Measurements from ENCODE around the gene AOX1.
"Not testable (repeated sequence)": the region's sequence is repeated elsewhere in the genome, so short reads cannot be mapped to it uniquely, and the experiment has no call there.

The AOX1 gene

DNA sequence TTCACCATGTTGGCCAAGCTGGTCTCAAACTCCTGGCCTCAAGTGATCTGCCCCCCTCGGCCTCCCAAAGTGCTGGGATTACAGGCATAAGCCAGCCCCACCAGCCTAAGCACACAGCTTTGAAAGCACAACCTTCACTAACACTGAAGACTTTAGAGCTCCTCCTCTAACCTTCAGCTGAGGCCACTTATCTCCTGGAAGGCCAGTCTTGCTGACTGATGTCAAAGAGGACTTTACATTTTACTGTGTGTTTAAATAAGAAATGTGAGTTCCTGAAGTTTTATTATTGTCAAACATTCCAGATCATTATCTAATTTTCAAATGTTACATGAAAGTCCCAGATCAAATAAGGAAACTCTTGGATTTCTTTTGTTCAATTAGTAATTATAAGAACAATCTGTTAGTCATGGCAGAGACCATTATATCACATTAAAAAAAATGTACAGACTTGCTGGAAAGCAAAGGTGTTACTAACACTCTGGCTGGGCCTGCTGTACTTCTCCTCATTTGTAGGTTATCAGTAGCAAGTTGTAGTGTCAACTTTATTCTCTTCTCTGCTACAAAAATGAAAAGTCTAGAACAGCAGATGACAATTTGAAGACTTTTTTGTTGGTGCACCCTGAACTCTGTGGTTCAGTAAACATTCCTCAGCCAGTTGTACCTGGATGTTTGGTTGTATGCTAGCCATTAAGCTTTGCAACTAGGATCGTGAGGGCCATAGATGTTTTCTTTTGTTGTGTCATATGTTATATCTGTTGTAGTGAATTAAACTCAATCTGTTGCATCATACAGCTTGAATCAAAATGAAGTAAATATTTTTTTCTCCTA lies 80.0 kb downstream of the AOX1 start:
- no peak for DNase-seq

DNA sequence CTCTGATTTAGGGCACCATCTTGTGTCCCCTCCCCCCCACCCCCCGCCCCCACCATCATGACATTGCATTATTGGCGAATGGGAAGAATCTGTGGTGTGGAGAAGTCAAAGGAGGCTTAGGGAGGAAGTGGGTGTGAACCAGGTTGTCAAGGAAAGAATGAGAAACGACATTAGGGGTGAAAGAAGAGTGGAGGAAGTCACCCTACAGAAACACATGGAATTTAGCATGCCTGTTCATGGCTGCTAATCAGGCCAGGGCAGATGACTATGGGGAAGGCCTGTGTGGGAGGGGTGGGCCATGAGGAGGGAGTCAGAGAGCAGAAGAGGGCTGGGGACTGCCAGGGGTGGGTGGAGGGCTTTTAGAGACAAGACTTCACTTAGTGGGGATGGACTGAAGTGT lies 81.6 kb downstream of the AOX1 start:
- DNase-seq = no peak

GRCh38 chr2:200668478-200668877 lies 82.7 kb downstream of the AOX1 start:
- no peak for DNase-seq

- no peak for DNase-seq
Measured at GRCh38 chr2:200669308-200669707, 83.5 kb downstream of the AOX1 start.

DNA sequence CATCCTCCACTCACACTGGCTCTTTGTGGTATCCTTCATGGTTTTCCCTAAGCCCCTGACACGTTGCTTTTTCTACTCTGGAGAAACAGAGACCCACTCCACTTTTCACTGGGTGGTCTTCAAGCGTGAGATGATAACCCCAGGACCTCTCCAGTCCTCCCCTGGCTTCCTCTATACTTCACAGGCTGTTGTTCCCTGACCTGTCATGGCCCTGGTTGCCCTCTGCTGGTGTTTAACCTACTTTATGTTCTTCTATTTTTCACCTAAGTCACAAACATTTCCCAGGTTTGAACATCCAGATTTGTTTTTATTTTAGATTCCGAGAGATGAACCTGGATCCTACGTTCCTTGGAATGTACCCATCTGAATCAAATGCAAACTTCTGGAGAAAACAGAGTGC lies 84.5 kb downstream of the AOX1 start:
- no peak for DNase-seq

GRCh38 chr2:200670751-200671150 lies 84.9 kb downstream of the AOX1 start:
- DNase-seq = no peak

DNA sequence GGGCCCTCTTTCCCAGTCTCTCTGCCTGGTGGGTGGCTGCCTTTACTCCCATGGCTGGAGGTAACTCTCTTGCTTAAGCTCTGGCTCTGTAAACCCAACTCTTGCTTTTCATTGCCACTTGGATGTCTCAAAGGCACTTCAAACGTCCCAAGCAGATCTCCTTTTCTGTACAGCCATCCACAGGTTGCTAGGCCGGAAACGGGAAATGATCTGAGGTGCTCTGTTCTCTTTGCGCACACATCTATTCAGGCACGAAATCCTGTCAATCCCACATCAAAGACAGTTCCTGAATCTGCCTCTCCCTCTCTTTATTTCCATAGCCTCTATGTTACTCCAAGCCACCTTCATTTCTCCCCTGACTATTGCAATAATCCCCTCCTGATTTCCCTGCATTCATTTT lies 87.4 kb downstream of the AOX1 start:
- DNase-seq = no peak

GRCh38 chr2:200674837-200675236 lies 89.0 kb downstream of the AOX1 start:
- no peak for DNase-seq

GRCh38 chr2:200677171-200677570 lies 91.4 kb downstream of the AOX1 start:
- DNase-seq = no peak

GRCh38 chr2:200677721-200678532 lies 92.1 kb downstream of the AOX1 start:
- no peak for DNase-seq

- DNase-seq = no peak
Measured at GRCh38 chr2:200679127-200679526, 93.3 kb downstream of the AOX1 start.

- no peak for DNase-seq
Measured at GRCh38 chr2:200679535-200679934, 93.7 kb downstream of the AOX1 start.

DNA sequence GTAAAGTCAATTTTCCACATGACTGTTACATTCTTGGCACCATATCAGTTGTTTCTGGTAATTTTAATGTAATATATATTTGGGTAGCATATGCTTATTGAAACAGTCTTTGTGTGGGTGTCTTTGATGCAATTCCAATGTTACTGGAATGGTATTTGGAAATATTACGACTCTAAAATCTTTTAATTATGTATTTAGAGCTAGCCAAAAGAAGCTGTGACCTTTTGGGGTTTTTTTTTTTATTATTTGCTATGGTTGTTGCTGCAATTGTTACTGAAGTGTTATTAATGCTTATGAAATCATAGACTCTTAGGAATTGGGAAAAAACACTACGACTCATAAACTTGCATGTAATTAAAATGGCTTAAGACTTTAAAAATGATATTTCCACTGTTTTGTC lies 95.9 kb downstream of the AOX1 start:
- DNase-seq = no peak

- DNase-seq = not testable (repeated sequence)
Measured at GRCh38 chr2:200682407-200682806, 96.6 kb downstream of the AOX1 start.

GRCh38 chr2:200687922-200688920 lies 102.4 kb downstream of the AOX1 start:
- no peak for DNase-seq

DNA sequence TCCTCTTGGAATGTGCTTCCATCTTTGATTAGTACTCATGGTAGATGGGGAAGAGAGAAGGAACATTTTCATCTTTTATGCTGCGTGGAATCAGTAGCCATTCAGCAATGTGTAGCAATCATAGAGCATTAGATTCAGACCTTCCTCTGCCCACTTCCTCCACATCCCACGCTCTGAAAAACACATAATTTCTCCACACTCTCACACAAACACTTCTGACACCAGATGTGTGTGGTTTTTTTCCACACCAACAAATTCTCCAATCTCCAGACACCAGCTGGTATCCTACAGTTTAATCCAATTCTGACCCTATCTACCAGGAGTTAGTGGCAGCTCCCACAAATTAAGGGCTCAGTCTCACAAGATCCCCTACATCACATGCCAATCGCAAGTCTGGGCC lies 103.3 kb downstream of the AOX1 start:
- no peak for DNase-seq

- no peak for DNase-seq
Measured at GRCh38 chr2:200693836-200694470, 108.1 kb downstream of the AOX1 start.

GRCh38 chr2:200695191-200695590 lies 109.4 kb downstream of the AOX1 start:
- peak in 12 of 56 donors; percentile 4 to 37 (median 10) for DNase-seq

DNA sequence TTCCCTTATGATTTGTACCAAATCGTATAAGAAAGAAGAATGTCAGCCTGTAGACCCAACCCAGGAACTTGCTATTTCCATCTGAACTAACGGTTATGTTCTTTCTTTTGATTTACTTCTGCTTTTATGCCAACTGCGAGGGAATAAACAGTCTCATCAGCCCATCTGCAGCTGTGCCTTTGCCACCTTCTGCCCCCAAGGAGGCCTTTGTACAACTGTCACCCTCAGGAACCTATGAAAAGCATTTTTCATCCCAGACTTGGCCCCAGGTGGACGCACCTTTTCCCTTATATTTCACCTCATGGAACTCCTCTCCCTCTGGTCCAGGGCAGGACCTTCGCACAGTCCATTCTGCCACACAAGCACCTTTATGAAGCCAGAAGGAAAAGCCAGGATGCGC lies 109.8 kb downstream of the AOX1 start:
- DNase-seq = no peak

DNA sequence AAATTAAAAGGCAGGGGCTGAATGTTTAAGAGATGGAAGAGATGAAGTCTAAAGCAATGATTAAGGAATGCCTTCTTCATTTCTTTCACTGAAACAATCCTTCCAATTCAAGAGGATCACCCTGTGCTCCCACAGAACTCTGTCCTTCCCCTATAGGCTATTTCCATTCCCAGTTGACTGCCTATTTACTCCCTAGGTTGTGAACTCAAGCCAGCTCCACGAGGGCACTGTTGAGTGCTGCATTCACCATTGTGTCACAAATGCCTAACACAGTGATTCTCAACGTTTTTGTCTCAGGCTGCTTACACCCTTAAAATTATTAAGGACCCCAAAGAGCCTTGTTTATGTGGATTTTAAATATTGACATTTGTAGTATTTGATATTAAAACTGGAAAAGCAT lies 112.4 kb downstream of the AOX1 start:
- peak in 4 of 56 donors; percentile 11 to 31 (median 14) for DNase-seq

DNA sequence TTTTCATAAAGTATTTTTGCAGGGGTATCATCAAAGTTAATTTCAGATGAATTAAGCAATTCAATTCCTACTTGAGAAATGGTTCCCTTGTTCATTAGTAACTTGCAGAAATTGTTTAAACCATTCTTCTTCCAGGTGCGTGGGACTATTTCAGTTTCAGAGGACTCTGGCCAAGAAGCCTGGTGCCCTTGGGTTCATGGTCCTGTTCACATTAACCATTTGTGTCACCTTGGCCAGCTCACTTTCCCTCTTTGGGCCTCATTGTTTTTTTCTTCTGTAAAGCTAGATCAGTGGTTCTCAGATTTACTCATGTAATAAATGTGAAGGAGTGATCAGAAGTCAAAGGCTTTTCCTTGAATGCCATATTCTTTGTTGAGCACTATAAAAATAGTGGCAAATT lies 113.5 kb downstream of the AOX1 start:
- no peak for DNase-seq
